GM18499 (cell line): Measurements from ENCODE around the gene SASH1.

Experiments
- ATAC-seq: cut with Tn5 transposase; IDR thresholded peaks from one replicate; pipeline ENCODE4 v1.9.1; 2021; ENCODE audit warnings: moderate number of reproducible peaks; ENCODE audit not compliant: insufficient read depth, unreplicated experiment

Gene SASH1

GRCh38 chr6:148599967-148600426, 257.4 kb downstream of the SASH1 start:
- ATAC-seq: no peak
